Measurements from ENCODE around the gene MAPK4.

The MAPK4 gene

GRCh38 chr18:50729986-50730385, 170.1 kb downstream of the MAPK4 start:
- Histone ChIP-seq H3K4me3 (ENCODE audit: low read length, poor library complexity, severe bottlenecking) (no peak overlapping the region), H3K9me3 (ENCODE audit: insufficient read depth, low read depth, low read length) (no peaks in the 10 kb centered on the region; the same call in 1 of the 2 replicates), H2AFZ (ENCODE audit: low read length) (no peak overlapping the region), H3F3A (ENCODE audit: low read depth) (no peaks in the 10 kb centered on the region), H3K36me3 (ENCODE audit: insufficient read depth, low read length) (no peaks in the 10 kb centered on the region), H3K27me3 (ENCODE audit: insufficient read depth, low read length, poor library complexity, severe bottlenecking) (no peaks in the 10 kb centered on the region), H3K79me2 (ENCODE audit: insufficient read depth, low read length) (no peaks in the 10 kb centered on the region), H3K9me2 (replicated peaks; ENCODE audit: low read depth, low read length) (no peaks in the 10 kb centered on the region), H4K20me1 (ENCODE audit: insufficient read depth, low read length, poor library complexity, severe bottlenecking) (no peaks in the 10 kb centered on the region), H3K4me2 (ENCODE audit: low read depth, low read length, poor library complexity, severe bottlenecking) (no peak overlapping the region), H3K4me1 (ENCODE audit: insufficient read depth, low read length, poor library complexity, severe bottlenecking) (no peaks in the 10 kb centered on the region), H3K9ac (ENCODE audit: low read depth, low read length, poor library complexity, severe bottlenecking) (no peak overlapping the region)
- TF ChIP-seq CTCF (conservative IDR thresholded peaks at IDR 0.05; ENCODE audit: low read length) (no peak), EZH2phosphoT487 (IDR thresholded peaks at IDR 0.05; ENCODE audit: borderline replicate concordance) (no peak)

- no peaks in the 10 kb centered on the region for H3K9me2 ChIP-seq (replicated peaks; ENCODE audit: low read depth, low read length)
- no peak overlapping the region for H3K9ac ChIP-seq (ENCODE audit: low read depth, low read length, poor library complexity, severe bottlenecking)
- no peak for TF ChIP-seq CTCF (conservative IDR thresholded peaks at IDR 0.05; ENCODE audit: low read length)
- no peak for TF ChIP-seq EZH2phosphoT487 (IDR thresholded peaks at IDR 0.05; ENCODE audit: borderline replicate concordance)
- no peak overlapping the region for H2AFZ ChIP-seq (ENCODE audit: low read length)
- peaks cover 4% of the 10 kb centered on the region; the same call in 1 of the 2 replicates for H3K9me3 ChIP-seq (ENCODE audit: insufficient read depth, low read depth, low read length)
- no peaks in the 10 kb centered on the region for H3K36me3 ChIP-seq (ENCODE audit: insufficient read depth, low read length)
- H3K4me3 ChIP-seq (ENCODE audit: low read length, poor library complexity, severe bottlenecking): no peak overlapping the region
- H3K4me1 ChIP-seq (ENCODE audit: insufficient read depth, low read length, poor library complexity, severe bottlenecking): no peaks in the 10 kb centered on the region
- no peak overlapping the region for H3K4me2 ChIP-seq (ENCODE audit: low read depth, low read length, poor library complexity, severe bottlenecking)
- H3K27me3 ChIP-seq (ENCODE audit: insufficient read depth, low read length, poor library complexity, severe bottlenecking): no peaks in the 10 kb centered on the region
- H4K20me1 ChIP-seq (ENCODE audit: insufficient read depth, low read length, poor library complexity, severe bottlenecking): no peaks in the 10 kb centered on the region
- no peaks in the 10 kb centered on the region for H3K79me2 ChIP-seq (ENCODE audit: insufficient read depth, low read length)
- no peaks in the 10 kb centered on the region for H3F3A ChIP-seq (ENCODE audit: low read depth)
Observed at GRCh38 chr18:50734342-50734741, 174.5 kb downstream of the MAPK4 start.

GRCh38 chr18:50734886-50735285, 175.0 kb downstream of the MAPK4 start:
- no peak overlapping the region for H3K9ac ChIP-seq (ENCODE audit: low read depth, low read length, poor library complexity, severe bottlenecking)
- no peak overlapping the region for H3K4me2 ChIP-seq (ENCODE audit: low read depth, low read length, poor library complexity, severe bottlenecking)
- no peaks in the 10 kb centered on the region for H3K9me2 ChIP-seq (replicated peaks; ENCODE audit: low read depth, low read length)
- no peaks in the 10 kb centered on the region for H4K20me1 ChIP-seq (ENCODE audit: insufficient read depth, low read length, poor library complexity, severe bottlenecking)
- H3F3A ChIP-seq (ENCODE audit: low read depth): no peaks in the 10 kb centered on the region
- no peaks in the 10 kb centered on the region for H3K36me3 ChIP-seq (ENCODE audit: insufficient read depth, low read length)
- no peaks in the 10 kb centered on the region for H3K27me3 ChIP-seq (ENCODE audit: insufficient read depth, low read length, poor library complexity, severe bottlenecking)
- no peaks in the 10 kb centered on the region for H3K79me2 ChIP-seq (ENCODE audit: insufficient read depth, low read length)
- H3K9me3 ChIP-seq (ENCODE audit: insufficient read depth, low read depth, low read length): peaks cover 4% of the 10 kb centered on the region; the same call in 1 of the 2 replicates
- H3K4me1 ChIP-seq (ENCODE audit: insufficient read depth, low read length, poor library complexity, severe bottlenecking): no peaks in the 10 kb centered on the region
- TF ChIP-seq EZH2phosphoT487 (IDR thresholded peaks at IDR 0.05; ENCODE audit: borderline replicate concordance) (no peak), CTCF (conservative IDR thresholded peaks at IDR 0.05; ENCODE audit: low read length) (no peak)
- H2AFZ ChIP-seq (ENCODE audit: low read length): no peak overlapping the region
- H3K4me3 ChIP-seq (ENCODE audit: low read length, poor library complexity, severe bottlenecking): no peak overlapping the region
